Right lobe of liver (tissue), 4 donors: Measurements from ENCODE around the gene NKAIN2.

Experiments
- POLR2A ChIP-seq: fragments of 450-650 bp; IDR thresholded peaks from one replicate; pipeline ENCODE4 v1.6.1; 2017; ENCODE audit warnings: antibody characterized with exemption, mild to moderate bottlenecking
- TF ChIP-seq, protein P1 (sequence below), 4 donors: fragments of 200-600 bp in 3 of 4; fragments of 450-650 bp in 1 of 4; IDR thresholded peaks; one replicate each; pipeline versions ENCODE4 v1.5.1 to v1.8.0; 2016 to 2022; ENCODE audit warnings: antibody characterized with exemption in 4 of 4, mild to moderate bottlenecking in 2 of 4
- donor health status: DM: no; HTN: no; CAD: no.
- donor health status: DM: no; HTN: no; CAD: no.
- donor health status: DM: no; HTN: yes; CAD: no.

DNA sequence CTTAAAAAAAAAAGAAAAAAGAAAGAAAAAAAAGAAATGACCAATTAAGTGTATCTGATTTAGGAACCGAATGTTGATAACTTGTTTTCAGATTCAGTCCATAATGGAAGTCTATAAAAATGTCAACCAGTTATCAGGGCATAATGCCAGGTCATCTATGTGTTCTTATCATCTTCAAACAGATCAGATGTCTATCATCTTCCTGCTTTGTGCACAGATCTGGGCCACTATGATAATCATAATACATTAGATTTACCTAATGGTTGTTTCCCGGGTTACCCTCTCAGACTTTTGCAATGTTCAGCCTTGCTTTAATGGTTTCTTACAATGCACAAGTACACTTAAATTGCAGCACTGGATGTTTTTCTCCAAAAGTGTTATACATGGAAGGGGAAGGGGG lies 100.6 kb downstream of the NKAIN2 start:
- TF ChIP-seq, protein P1, sequence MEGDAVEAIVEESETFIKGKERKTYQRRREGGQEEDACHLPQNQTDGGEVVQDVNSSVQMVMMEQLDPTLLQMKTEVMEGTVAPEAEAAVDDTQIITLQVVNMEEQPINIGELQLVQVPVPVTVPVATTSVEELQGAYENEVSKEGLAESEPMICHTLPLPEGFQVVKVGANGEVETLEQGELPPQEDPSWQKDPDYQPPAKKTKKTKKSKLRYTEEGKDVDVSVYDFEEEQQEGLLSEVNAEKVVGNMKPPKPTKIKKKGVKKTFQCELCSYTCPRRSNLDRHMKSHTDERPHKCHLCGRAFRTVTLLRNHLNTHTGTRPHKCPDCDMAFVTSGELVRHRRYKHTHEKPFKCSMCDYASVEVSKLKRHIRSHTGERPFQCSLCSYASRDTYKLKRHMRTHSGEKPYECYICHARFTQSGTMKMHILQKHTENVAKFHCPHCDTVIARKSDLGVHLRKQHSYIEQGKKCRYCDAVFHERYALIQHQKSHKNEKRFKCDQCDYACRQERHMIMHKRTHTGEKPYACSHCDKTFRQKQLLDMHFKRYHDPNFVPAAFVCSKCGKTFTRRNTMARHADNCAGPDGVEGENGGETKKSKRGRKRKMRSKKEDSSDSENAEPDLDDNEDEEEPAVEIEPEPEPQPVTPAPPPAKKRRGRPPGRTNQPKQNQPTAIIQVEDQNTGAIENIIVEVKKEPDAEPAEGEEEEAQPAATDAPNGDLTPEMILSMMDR (IDR thresholded peaks at IDR 0.05), result no peak
- no peak for TF ChIP-seq POLR2A
